Astrocyte (in vitro differentiated cells and primary cell): ENCODE measurements around the gene BMP6. TPM values are rescaled to one million over a fixed set of nuclear protein-coding genes. Genes with fewer than 3 reads are reported as not detected.

Source experiments
- DNase-seq: peaks from one replicate; pipeline ENCODE4 v3.0.0-alpha.2; 2010; ENCODE audit warnings: low read depth
- FAIRE-seq: peaks from 2 replicates; lab custom pipeline; 2011; peaks lifted over from hg19 to GRCh38; lab: Jason Lieb, UNC
- H2AFZ ChIP-seq: 2 replicates; pipeline ENCODE4 v1.6.0; 2012; ENCODE audit warnings: low read depth, low read length, inconsistent platforms
- H3K27ac ChIP-seq: 2 replicates; pipeline ENCODE4 v1.5.1; 2011; ENCODE audit warnings: low read depth, low read length, inconsistent platforms
- H3K27me3 ChIP-seq: 2 replicates; pipeline ENCODE4 v1.6.0; 2011; ENCODE audit warnings: low read length, inconsistent platforms; ENCODE audit not compliant: insufficient read depth
- H3K36me3 ChIP-seq: 2 replicates; pipeline ENCODE4 v1.5.1; 2011; ENCODE audit warnings: low read length, inconsistent platforms; ENCODE audit not compliant: insufficient read depth
- H3K4me1 ChIP-seq: 2 replicates; pipeline ENCODE4 v1.5.1; 2011; ENCODE audit warnings: low read length, inconsistent platforms; ENCODE audit not compliant: insufficient read depth
- H3K4me2 ChIP-seq: 2 replicates; pipeline ENCODE4 v1.6.0; 2012; ENCODE audit warnings: low read length, inconsistent platforms
- H3K4me3 ChIP-seq: 2 replicates; pipeline ENCODE4 v1.5.1; 2011; ENCODE audit warnings: low read depth, mild to moderate bottlenecking, low read length, inconsistent platforms; ENCODE audit not compliant: insufficient read depth
- H3K79me2 ChIP-seq: 2 replicates; pipeline ENCODE4 v1.6.0; 2012; ENCODE audit warnings: mild to moderate bottlenecking, low read length, inconsistent platforms; ENCODE audit not compliant: insufficient read depth
- H3K9ac ChIP-seq: 2 replicates; pipeline ENCODE4 v1.6.0; 2012; ENCODE audit warnings: mild to moderate bottlenecking, low read length, inconsistent platforms
- H3K9me3 ChIP-seq: 2 replicates; pipeline ENCODE4 v1.5.1; 2012; ENCODE audit warnings: low read depth, mild to moderate bottlenecking, low read length, inconsistent platforms; ENCODE audit not compliant: insufficient read depth
- H4K20me1 ChIP-seq: 2 replicates; pipeline ENCODE4 v1.6.0; 2012; ENCODE audit warnings: low read length, inconsistent platforms; ENCODE audit not compliant: insufficient read depth
- H3K27ac Mint-ChIP-seq: one replicate; pipeline ENCODE4 v1.8.0; 2021; ENCODE audit warnings: mild to moderate bottlenecking, mixed read lengths; ENCODE audit not compliant: unreplicated experiment
- H3K27me3 Mint-ChIP-seq: one replicate; pipeline ENCODE4 v1.8.0; 2021; ENCODE audit warnings: low read depth, mixed read lengths; ENCODE audit not compliant: unreplicated experiment
- H3K36me3 Mint-ChIP-seq: one replicate; pipeline ENCODE4 v1.8.0; 2021; ENCODE audit warnings: low read depth, mixed read lengths; ENCODE audit not compliant: unreplicated experiment
- H3K4me1 Mint-ChIP-seq: one replicate; pipeline ENCODE4 v1.8.0; 2021; ENCODE audit warnings: low read depth, mixed read lengths; ENCODE audit not compliant: unreplicated experiment
- H3K4me3 Mint-ChIP-seq: one replicate; pipeline ENCODE4 v1.8.0; 2021; ENCODE audit warnings: mild to moderate bottlenecking, moderate library complexity, mixed read lengths; ENCODE audit not compliant: unreplicated experiment
- H3K9me3 Mint-ChIP-seq: one replicate; pipeline ENCODE4 v1.8.0; 2021; ENCODE audit warnings: mild to moderate bottlenecking, mixed read lengths; ENCODE audit not compliant: unreplicated experiment
- EZH2 ChIP-seq: IDR thresholded peaks from 2 replicates; pipeline ENCODE4 v1.6.1; 2012; ENCODE audit warnings: mild to moderate bottlenecking, low read length, inconsistent platforms; ENCODE audit not compliant: insufficient read depth
- total RNA-seq: library from RNA; stranded (reverse); gene quantifications from 2 replicates; pipeline ENCODE4 v1.2.1, GENCODE V29; 2021
- TF ChIP-seq, protein P1 (sequence below): IDR thresholded peaks from 2 replicates; pipeline ENCODE4 v1.5.1; 2011; ENCODE audit warnings: low read depth, mild to moderate bottlenecking, inconsistent platforms, low read length, moderate library complexity; ENCODE audit not compliant: insufficient read depth

BMP6 gene
- total RNA-seq, 1 donor from 2014 or later: 2.8 TPM

DNA sequence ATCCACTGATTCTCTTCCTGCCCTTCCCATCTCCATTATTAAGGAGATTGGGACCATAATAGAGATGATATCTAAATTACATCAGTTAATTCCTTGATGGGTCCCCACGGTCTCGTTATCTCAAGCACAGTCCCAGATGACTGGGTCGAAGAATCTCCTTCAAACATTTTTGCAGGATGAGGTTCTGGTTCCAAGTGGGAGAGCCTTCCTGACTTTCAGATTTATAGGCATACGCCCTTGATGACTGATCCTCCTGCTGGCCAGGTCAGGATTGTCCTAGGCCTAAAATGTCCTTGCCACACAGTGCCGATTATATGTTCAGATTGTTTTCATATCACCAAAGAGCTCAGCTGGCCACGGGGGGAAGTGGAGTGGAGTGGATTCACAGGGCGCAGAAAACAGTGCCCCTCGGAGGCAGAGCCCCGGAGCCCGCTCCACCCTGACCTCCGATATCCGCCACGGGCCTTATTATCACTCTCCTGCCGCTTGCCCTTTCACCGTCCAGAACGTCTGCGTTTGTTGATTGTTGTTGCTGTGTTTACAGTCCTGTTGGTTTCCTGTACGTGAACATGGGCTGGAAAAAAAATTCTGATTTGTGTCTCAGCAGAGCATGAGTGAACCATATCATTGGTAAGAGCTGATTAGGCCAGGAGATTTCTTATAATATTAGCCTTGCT is 8.9 kb downstream of the BMP6 start:
- no peak overlapping the region for H3K27ac ChIP-seq
- Mint-ChIP-seq H3K27me3 (peaks cover 4% of the 10 kb centered on the region), H3K36me3 (peaks cover 4% of the 10 kb centered on the region), H3K9me3 (no peaks in the 10 kb centered on the region), H3K4me1 (peaks cover 25% of the 10 kb centered on the region), H3K27ac (no peak overlapping the region), H3K4me3 (no peak overlapping the region)
- no peak overlapping the region for H3K4me3 ChIP-seq
- FAIRE-seq (no peak), DNase-seq (no peak)
- H3K9me3 ChIP-seq: no peaks in the 10 kb centered on the region
- no peaks in the 10 kb centered on the region for H4K20me1 ChIP-seq
- peaks cover 13% of the 10 kb centered on the region for H3K4me1 ChIP-seq
- no peak overlapping the region for H3K4me2 ChIP-seq
- peaks cover 9% of the 10 kb centered on the region for H3K27me3 ChIP-seq
- TF ChIP-seq EZH2: no peak
- TF ChIP-seq, protein P1, sequence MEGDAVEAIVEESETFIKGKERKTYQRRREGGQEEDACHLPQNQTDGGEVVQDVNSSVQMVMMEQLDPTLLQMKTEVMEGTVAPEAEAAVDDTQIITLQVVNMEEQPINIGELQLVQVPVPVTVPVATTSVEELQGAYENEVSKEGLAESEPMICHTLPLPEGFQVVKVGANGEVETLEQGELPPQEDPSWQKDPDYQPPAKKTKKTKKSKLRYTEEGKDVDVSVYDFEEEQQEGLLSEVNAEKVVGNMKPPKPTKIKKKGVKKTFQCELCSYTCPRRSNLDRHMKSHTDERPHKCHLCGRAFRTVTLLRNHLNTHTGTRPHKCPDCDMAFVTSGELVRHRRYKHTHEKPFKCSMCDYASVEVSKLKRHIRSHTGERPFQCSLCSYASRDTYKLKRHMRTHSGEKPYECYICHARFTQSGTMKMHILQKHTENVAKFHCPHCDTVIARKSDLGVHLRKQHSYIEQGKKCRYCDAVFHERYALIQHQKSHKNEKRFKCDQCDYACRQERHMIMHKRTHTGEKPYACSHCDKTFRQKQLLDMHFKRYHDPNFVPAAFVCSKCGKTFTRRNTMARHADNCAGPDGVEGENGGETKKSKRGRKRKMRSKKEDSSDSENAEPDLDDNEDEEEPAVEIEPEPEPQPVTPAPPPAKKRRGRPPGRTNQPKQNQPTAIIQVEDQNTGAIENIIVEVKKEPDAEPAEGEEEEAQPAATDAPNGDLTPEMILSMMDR: no peak
- no peak overlapping the region for H2AFZ ChIP-seq
- H3K79me2 ChIP-seq: no peaks in the 10 kb centered on the region
- no peak overlapping the region for H3K9ac ChIP-seq
- H3K36me3 ChIP-seq: no peaks in the 10 kb centered on the region

DNA sequence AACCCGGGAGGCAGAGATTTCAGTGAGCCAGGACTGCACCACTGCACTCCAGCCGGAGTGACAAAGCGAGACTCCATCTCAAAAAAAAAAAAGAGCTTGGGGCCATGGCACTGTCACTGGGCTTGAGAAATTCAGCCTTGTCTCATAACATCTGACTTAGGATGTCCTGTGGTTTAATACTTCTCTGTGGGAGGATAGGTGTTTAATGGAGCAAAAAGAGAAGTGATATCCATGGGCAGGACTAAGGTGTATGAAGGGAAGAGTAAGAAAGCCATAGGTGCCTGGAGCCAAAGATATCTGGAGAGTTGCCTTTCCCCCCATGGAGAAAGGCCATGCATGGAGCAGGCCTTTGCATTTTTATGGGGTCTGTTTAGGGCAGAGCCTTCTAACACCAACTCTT is 11.2 kb downstream of the BMP6 start:
- Mint-ChIP-seq H3K4me3 (no peak overlapping the region), H3K9me3 (peaks cover 1% of the 10 kb centered on the region), H3K4me1 (peaks cover 8% of the 10 kb centered on the region), H3K36me3 (peaks cover 4% of the 10 kb centered on the region), H3K27ac (no peak overlapping the region), H3K27me3 (peaks cover 16% of the 10 kb centered on the region)
- FAIRE-seq: no peak
- Histone ChIP-seq H3K27ac (no peak overlapping the region), H3K9me3 (no peaks in the 10 kb centered on the region), H3K4me1 (no peaks in the 10 kb centered on the region), H3K4me2 (no peak overlapping the region), H4K20me1 (peaks cover 3% of the 10 kb centered on the region), H3K4me3 (no peak overlapping the region), H3K27me3 (peaks cover 15% of the 10 kb centered on the region), H2AFZ (no peak overlapping the region), H3K79me2 (no peaks in the 10 kb centered on the region), H3K9ac (no peak overlapping the region), H3K36me3 (no peaks in the 10 kb centered on the region)
- TF ChIP-seq, protein P1: no peak
- no peak for TF ChIP-seq EZH2
- no peak for DNase-seq

DNA sequence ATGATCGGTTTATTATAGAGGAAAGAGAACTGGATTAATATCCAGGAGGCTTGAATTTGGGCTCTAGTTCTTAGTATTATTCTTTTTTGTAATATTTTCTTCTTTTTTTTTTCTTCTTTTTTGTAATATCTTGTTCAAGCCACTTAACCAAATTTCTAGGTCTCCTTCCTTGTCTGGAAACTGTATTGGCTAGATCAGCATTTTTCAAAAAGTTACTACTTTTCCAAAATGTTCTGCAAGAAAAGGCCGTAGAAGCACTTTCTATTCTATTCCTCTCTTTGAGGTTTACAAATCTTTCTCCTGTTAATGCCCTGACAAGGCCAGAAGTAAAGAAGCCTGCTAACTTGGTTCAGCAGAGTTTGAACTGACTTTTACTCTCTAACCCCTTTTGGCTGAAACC is 12.0 kb downstream of the BMP6 start:
- H2AFZ ChIP-seq: no peak overlapping the region
- no peak overlapping the region for H3K27ac ChIP-seq
- TF ChIP-seq EZH2: no peak
- TF ChIP-seq, protein P1: no peak
- no peaks in the 10 kb centered on the region for H3K36me3 ChIP-seq
- no peak for FAIRE-seq
- no peaks in the 10 kb centered on the region for H3K4me1 ChIP-seq
- Mint-ChIP-seq H3K9me3 (peaks cover 1% of the 10 kb centered on the region), H3K27ac (no peak overlapping the region), H3K4me3 (no peak overlapping the region), H3K4me1 (peaks cover 11% of the 10 kb centered on the region), H3K27me3 (peaks cover 18% of the 10 kb centered on the region), H3K36me3 (peaks cover 4% of the 10 kb centered on the region)
- H3K9ac ChIP-seq: no peak overlapping the region
- H3K9me3 ChIP-seq: no peaks in the 10 kb centered on the region
- no peak overlapping the region for H3K4me3 ChIP-seq
- no peaks in the 10 kb centered on the region for H3K79me2 ChIP-seq
- peaks cover 15% of the 10 kb centered on the region for H3K27me3 ChIP-seq
- DNase-seq: no peak
- peaks cover 3% of the 10 kb centered on the region for H4K20me1 ChIP-seq
- H3K4me2 ChIP-seq: no peak overlapping the region
